ENCODE measurements around the gene DNMBP.
"Not testable (repeated sequence)": the region's sequence is repeated elsewhere in the genome, so short reads cannot be mapped to it uniquely, and the experiment has no call there.

Gene DNMBP

DNA sequence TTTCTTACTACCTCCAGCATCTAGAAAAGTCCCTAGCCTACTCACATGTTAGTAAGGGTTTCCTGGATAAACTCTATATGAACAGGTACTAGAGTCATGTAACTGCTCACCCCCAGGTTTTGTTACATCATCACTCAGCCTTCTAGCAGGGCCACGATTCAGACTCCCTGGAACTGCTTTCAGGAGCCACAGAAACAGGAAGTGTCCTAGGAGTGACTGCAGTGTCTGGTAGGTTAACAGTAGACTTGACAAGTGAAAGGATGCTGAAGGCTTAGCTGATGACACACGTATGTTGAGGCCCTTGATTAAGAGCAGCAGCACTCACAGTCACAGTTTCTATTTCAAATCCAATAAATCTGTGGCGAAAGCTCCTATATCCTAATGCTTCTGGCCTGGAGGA, 101.2 kb downstream of the DNMBP start:
- DNase-seq = no peak

DNA sequence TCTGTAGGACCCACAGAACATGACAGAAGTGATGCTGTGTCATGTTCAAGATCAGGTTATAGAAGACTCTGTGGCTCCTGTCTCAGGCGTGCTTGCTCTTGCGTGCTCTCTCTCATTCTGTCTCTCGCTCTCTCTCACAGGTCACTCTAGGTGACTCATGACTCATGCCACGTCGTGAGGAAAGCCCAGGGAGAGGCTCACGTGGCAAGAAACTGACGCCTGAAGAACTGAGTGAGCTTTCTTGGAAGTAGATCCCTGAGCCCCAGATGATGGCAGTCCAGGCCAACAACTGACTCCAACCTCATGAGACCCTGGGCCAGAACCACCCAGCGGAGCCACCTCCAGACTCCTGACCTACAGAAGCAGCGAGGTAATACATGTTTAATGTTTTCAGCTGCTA, 103.3 kb downstream of the DNMBP start:
- no peak for DNase-seq

DNA sequence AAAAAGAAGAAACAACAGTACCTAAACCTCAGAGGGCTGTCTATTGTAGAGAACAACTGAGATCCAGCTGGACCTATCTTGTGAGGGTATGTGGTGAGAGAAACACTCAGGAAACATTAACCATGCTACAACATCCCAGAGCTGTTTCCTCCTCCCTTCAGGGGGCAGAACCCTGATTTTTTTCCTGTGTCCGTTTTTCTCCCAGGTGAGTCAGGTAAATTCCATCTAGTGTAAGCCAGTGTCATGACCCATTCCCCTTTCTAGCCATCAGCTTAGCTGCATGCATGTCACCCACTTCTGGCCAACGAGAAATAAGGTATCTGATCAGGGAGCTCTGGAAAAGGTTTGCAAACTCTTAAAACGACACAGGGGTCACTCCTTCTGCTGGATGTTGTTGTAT, 103.8 kb downstream of the DNMBP start:
- DNase-seq = no peak

DNA sequence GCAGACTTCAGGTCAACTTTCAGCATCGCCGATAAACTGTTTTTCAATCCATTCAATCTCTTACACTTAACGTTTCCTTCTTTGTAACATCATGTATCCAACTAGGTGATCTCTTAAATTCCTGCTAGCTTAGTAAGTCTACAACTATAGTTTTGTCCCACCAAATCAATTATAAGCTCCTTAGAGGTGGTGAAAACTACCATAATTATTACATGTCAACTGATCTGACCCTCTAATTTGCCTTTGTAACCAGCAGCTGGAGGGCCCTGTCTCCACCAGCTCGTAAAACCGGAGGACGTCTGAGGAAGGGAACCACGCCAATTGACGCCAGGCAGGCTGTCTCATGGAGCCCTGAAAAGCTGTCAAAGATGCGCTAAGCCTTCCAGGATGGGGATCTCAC, 113.9 kb downstream of the DNMBP start:
- DNase-seq = no peak

DNA sequence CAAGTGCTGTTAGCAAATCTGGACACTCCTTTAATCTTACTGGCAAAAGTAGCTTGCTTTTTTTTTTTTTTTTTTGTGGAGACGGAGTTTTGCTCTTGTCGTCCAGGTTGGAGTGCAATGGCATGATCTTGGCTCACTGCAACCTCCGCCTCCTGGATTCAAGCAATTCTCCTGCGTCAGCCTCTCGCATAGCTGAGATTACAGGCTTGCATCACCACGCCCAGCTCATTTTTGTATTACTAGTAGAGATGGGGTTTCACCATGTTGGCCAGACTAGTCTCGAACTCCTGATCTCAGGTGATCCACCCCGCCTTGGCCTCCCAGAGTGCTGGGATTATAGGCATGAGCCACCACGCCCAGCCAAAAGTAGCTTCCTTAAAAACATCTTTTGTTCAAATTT, 114.7 kb downstream of the DNMBP start:
- not testable (repeated sequence) for DNase-seq

- no peak for DNase-seq
Measured at GRCh38 chr10:99894613-99895012, 115.1 kb downstream of the DNMBP start.

DNA sequence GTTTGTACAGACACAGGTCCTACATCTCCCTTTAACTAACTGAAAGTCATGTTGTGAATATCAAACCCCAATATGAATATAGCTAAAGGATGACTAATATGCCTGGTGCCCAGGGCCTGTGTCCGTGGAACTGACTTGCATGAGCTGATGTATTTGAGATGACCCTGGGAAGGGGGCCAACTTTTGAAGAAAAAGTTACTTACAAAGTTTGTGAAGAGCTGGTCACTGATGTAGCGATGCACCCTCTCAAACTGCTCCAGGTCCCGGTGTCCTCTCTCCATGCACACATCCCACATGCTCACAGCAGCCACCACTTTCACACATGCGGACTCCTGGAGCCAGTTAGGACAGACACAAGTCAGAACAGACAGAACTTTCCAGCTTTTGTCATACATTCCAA, 121.1 kb downstream of the DNMBP start:
- no peak for DNase-seq

DNA sequence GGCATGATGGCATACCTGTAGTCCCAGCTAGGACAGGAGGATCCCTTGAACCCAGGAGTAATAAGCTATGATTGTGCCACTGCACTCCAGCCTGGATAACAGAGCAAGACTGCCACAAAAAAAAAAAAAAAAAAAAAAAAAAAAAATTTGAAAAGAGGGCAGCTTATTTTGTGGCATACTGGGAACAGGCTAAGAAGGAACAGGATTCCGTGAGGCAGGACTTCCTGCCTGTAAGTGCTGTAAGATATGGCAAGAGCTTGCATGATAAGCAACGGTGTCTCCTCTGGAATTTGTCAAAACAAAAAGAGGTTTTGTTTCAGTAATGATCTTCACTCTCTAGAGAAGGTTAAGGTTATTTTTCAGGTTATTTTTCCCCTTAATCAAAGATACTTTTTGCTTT, 126.2 kb downstream of the DNMBP start:
- DNase-seq = no peak

DNA sequence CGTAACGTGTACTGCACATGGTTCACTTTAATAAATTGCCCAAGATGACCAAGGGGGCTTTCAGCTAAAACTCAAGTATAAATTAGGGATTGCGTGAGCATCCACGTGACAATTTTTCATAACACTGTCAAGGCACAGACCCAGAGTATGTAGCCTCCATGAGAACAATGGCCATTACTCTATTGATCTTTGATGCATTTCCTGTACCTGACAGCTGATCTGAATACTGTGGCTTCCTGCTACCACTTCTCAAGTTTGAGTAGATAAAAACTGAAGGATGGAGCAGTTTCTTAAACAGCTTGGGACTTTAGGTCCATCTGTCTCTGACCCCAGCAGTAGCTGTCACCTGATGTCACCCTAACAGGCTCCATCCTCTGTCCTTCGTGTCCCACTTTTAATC, 128.4 kb downstream of the DNMBP start:
- no peak for DNase-seq

- DNase-seq = no peak
Measured at GRCh38 chr10:99880080-99880835, 129.5 kb downstream of the DNMBP start.

DNA sequence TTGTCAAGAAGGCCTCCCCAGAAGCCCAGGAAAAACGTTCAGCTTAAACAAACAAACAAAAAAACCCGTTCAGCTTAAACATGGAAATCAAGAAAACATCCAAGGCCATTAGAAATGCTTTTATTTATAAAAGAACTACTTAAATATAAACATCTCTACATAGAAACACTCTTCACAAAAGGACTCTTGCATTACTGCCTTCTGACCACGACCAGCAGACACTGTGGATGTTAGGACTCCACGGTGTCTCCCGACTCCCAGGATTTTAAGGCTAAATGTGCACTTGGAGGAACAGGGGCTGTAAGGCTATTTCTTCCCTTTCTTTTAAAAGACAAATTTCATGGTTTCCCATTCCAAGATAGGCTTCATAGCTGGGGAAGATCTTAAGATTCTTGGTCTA, 134.3 kb downstream of the DNMBP start:
- no peak for DNase-seq

DNA sequence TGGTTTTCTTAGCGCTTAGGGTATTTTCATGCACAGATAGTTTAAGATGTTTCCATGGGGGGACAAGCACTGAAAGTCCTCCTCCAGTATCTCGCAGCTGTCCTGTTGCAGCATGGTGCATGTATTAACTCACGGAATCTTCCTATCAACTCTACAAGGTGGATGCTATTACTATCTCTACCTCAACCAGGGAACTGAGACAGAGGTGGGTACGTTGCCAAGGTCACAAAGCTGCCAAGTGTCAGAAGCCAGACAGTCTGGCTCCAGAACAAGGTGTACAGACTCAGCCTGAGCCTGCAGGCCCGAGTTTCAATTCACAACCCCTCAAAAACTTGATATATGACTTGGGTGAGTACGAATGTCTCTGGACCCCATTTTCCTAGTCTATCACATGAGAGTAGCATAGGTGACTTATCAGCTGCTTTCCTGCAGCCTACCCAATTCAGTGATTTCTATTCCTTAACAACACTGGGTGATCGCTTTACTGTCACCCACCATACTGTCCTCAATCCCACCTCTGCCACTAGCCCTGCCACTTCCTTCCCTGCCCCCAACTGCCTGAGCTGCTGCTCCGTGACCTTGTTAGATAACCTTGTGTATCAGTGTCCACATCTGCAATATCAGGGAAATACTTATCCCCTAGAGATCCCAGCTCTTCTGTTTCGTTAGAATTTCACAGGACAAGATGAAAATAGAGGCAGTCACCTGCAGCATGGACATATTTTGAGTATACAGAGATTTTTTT, 135.2 kb downstream of the DNMBP start:
- DNase-seq = no peak

GRCh38 chr10:99873846-99874245, 135.9 kb downstream of the DNMBP start:
- no peak for DNase-seq

GRCh38 chr10:99872367-99873162, 137.2 kb downstream of the DNMBP start:
- DNase-seq = no peak

- DNase-seq = peak; percentile 57 to 67
Measured at GRCh38 chr10:99870123-99870730, 139.5 kb downstream of the DNMBP start.

GRCh38 chr10:99869581-99870122, 140.1 kb downstream of the DNMBP start:
- no peak for DNase-seq

- DNase-seq = not testable (repeated sequence)
Measured at GRCh38 chr10:99867250-99867649, 142.5 kb downstream of the DNMBP start.

GRCh38 chr10:99863535-99864240, 146.1 kb downstream of the DNMBP start:
- DNase-seq = not testable (repeated sequence)

DNA sequence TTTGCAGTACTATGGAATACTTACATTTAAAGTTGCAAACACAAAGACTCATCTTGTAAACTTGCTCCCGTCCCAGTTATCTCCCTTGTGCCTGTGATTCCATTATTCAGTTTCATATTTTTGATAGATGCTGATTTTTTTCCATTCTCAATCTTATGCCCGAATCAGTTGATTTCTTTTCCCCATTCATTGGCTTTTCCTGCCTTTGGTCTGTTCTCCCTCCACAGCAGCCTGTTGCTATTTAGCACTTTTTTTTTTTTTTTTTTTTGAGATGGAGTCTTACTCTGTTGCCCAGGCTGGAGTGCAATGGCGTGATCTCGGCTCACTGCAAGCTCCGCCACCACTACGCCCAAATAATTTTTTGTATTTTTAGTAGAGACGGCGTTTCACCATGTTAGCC, 149.3 kb downstream of the DNMBP start:
- no peak for DNase-seq

DNA sequence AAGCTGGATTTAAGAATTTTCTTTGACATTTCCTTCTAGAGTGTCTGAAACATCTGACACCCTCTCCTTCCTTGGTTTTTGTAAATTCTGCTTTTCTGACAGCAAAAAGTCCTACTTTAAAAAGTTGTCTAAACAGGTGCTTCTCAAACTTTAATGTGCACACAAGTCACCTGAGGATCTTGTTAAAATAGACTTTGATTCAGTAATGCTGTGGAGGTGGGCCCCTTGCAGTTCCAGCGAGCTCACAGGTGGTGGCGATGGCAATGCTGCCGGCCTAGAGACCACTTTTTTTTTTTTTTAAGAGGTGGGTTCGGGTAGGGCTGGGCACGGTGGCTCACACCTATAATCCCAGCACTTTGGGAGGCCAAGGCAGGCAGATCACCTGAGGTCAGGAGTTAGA, 150.2 kb downstream of the DNMBP start:
- no peak for DNase-seq

DNA sequence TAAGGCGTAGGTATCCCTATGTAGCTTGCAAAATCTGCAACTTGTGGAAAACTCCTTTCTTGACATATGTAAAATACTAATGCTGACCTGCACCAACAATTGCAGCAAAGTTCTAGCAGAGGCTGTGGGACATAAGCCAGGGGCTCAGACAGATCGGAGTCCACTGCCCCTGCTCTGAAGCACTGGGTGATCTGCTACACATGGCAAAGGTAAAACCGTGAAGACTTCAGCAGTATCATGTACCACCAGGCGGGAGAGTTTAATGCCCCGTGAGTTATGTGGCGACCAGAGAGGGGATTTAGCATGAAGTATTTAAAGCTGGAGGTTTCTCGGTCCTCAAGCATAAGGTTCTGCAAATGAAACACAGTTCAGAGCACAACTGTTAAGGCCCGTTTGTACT, 150.9 kb downstream of the DNMBP start:
- no peak for DNase-seq

GRCh38 chr10:99855479-99856071, 154.2 kb downstream of the DNMBP start:
- DNase-seq = no peak
